GM12878 (cell line): ENCODE results near the gene PFN3.

ENCODE experiments used
- ESRRA ChIP-seq: IDR thresholded peaks from 2 replicates; pipeline ENCODE4 v1.6.1; 2012; ENCODE audit warnings: mild to moderate bottlenecking, low read length, improper control_type of control experiment
- PAX5 ChIP-seq: IDR thresholded peaks from 2 replicates; pipeline ENCODE4 v1.6.1; 2011; ENCODE audit warnings: low read depth, low read length, borderline replicate concordance
- YY1 ChIP-seq: IDR thresholded peaks from 2 replicates; pipeline ENCODE4 v1.6.1; 2011; ENCODE audit warnings: low read depth, mild to moderate bottlenecking, low read length

- TF ChIP-seq ESRRA, result no peak
- no peak for TF ChIP-seq YY1
- no peak for TF ChIP-seq PAX5
These were observed 42.9 kb upstream of the PFN3 start for GRCh38 chr5:177443144-177443983.
